GM10248 (cell line): Measurements from ENCODE around the gene TSPAN7.

Experiments
- CTCF ChIA-PET: fragments of 300-600 bp; sonication (Branson Sonifier 250); formaldehyde crosslinking; extraction: SDS; loops from one replicate; lab custom pipeline; 2021; ENCODE audit warnings: antibody characterized with exemption; lab: Yijun Ruan, JAX
- POLR2A ChIA-PET: fragments of 350-650 bp; sonication (Branson Sonifier 250); formaldehyde crosslinking; extraction: SDS; loops from one replicate; lab custom pipeline; 2020; ENCODE audit warnings: antibody characterized with exemption; lab: Yijun Ruan, JAX
- DNase-seq: peaks from one replicate; pipeline ENCODE4 v3.0.0; 2012; ENCODE audit errors: extremely low spot score
- CTCF ChIP-seq: IDR thresholded peaks from 2 replicates; pipeline ENCODE4 v1.5.1; 2012; ENCODE audit warnings: mild to moderate bottlenecking, low read depth; ENCODE audit errors: extremely low read depth, missing control alignments, control extremely low read depth

The TSPAN7 gene

GRCh38 chrX:38634665-38635064, 73.3 kb downstream of the TSPAN7 start:
- CTCF ChIA-PET = no interaction called here

GRCh38 chrX:38636949-38637819, 75.8 kb downstream of the TSPAN7 start:
- CTCF ChIA-PET = interaction anchor here (1.1 kb wide), 1 partner anchor 19 kb away, joined by 3 read pairs; no protein-coding TSS in a partner anchor
- DNase-seq = no peak
- POLR2A ChIA-PET = no interaction called here
- no peak for TF ChIP-seq CTCF

More at GRCh38 chrX:38634665-38635064, 73.3 kb downstream of the TSPAN7 start:
- DNase-seq = no peak
- POLR2A ChIA-PET = no interaction called here
- TF ChIP-seq CTCF = no peak

- no peak for DNase-seq
- POLR2A ChIA-PET = no interaction called here
- no peak for TF ChIP-seq CTCF
- CTCF ChIA-PET = no interaction called here
These were observed 77.7 kb downstream of the TSPAN7 start for GRCh38 chrX:38638952-38639529.

- ChIA-PET CTCF (no interaction called here), POLR2A (no interaction called here)
- no peak for DNase-seq
- TF ChIP-seq CTCF = no peak
These were observed 78.4 kb downstream of the TSPAN7 start for GRCh38 chrX:38639730-38640129.

- no peak for DNase-seq
- CTCF ChIA-PET = interaction anchor here (1.0 to 1.4 kb wide), 2 partner anchors 15 to 338 kb away, joined by 3 read pairs; no protein-coding TSS in a partner anchor
- no peak for TF ChIP-seq CTCF
These were observed 79.9 kb downstream of the TSPAN7 start for GRCh38 chrX:38641197-38641596.

GRCh38 chrX:38643903-38644302, 82.6 kb downstream of the TSPAN7 start:
- POLR2A ChIA-PET = no interaction called here
- TF ChIP-seq CTCF = no peak
- CTCF ChIA-PET = interaction anchor here (1.0 kb wide), 1 partner anchor 16 kb away, joined by 3 read pairs; no protein-coding TSS in a partner anchor

More at GRCh38 chrX:38641197-38641596, 79.9 kb downstream of the TSPAN7 start:
- POLR2A ChIA-PET = no interaction called here

More at GRCh38 chrX:38643903-38644302, 82.6 kb downstream of the TSPAN7 start:
- DNase-seq = no peak
